GM23338 (cell line): ENCODE measurements around the gene CCR5. TPM values are rescaled to one million over a fixed set of nuclear protein-coding genes. Genes with fewer than 3 reads are reported as not detected.

Experiments
- ATAC-seq: fragments of 200-7000 bp; cut with Tn5 transposase; 3 replicates; pipeline ENCODE4 v1.9.1; 2020
- DNase-seq: peaks from one replicate; pipeline ENCODE4 v3.0.0-alpha.2; 2015; ENCODE audit warnings: low spot score
- H2AFZ ChIP-seq: fragments of 200-600 bp; sonication (generic); 2 replicates; pipeline ENCODE4 v1.8.0; 2016; ENCODE audit warnings: antibody characterized with exemption, mild to moderate bottlenecking, moderate library complexity
- H3F3A ChIP-seq: fragments of 200-600 bp; sonication (generic); replicated peaks from 2 replicates; pipeline ENCODE4 v1.8.0; 2017; ENCODE audit warnings: antibody characterized with exemption, mixed run types, low read depth
- H3K27ac ChIP-seq: fragments of 200-600 bp; sonication (generic); 2 replicates; pipeline ENCODE4 v1.6.1; 2016; ENCODE audit warnings: low read depth
- H3K27me3 ChIP-seq: fragments of 200-600 bp; sonication (generic); 2 replicates; pipeline ENCODE4 v1.8.0; 2016; ENCODE audit warnings: mild to moderate bottlenecking, mixed run types, moderate library complexity; ENCODE audit not compliant: insufficient read depth
- H3K36me3 ChIP-seq: fragments of 200-600 bp; sonication (generic); 2 replicates; pipeline ENCODE4 v1.8.0; 2016; ENCODE audit warnings: mild to moderate bottlenecking; ENCODE audit not compliant: insufficient read depth
- H3K4me1 ChIP-seq: fragments of 200-600 bp; sonication (generic); 2 replicates; pipeline ENCODE4 v1.8.0; 2016; ENCODE audit warnings: mild to moderate bottlenecking, moderate library complexity; ENCODE audit not compliant: insufficient read depth
- H3K4me2 ChIP-seq: fragments of 200-600 bp; sonication (generic); 2 replicates; pipeline ENCODE4 v1.7.1; 2017; ENCODE audit warnings: mixed run types
- H3K4me3 ChIP-seq: fragments of 200-600 bp; sonication (generic); 2 replicates; pipeline ENCODE4 v1.6.1; 2016; ENCODE audit warnings: mixed run types
- H3K79me2 ChIP-seq: fragments of 200-600 bp; sonication (generic); replicated peaks from 2 replicates; pipeline ENCODE4 v1.8.0; 2017; ENCODE audit warnings: mild to moderate bottlenecking; ENCODE audit not compliant: insufficient read depth
- H3K9me2 ChIP-seq: fragments of 200-600 bp; sonication (generic); 2 replicates; pipeline ENCODE4 v1.8.0; 2017; ENCODE audit not compliant: insufficient read depth
- H4K20me1 ChIP-seq: fragments of 200-600 bp; sonication (generic); replicated peaks from 2 replicates; pipeline ENCODE4 v1.8.0; 2017; ENCODE audit warnings: mild to moderate bottlenecking; ENCODE audit not compliant: insufficient read depth
- H3K27ac Mint-ChIP-seq: 2 replicates; pipeline ENCODE4 v1.8.0; 2020; ENCODE audit warnings: inconsistent platforms, mild to moderate bottlenecking, moderate library complexity, mixed read lengths
- H3K27me3 Mint-ChIP-seq: 3 replicates; pipeline ENCODE4 v1.8.0; 2022; ENCODE audit warnings: low read depth, mild to moderate bottlenecking, moderate library complexity, mixed read lengths, inconsistent platforms; ENCODE audit not compliant: insufficient read depth, poor library complexity
- H3K36me3 Mint-ChIP-seq: 3 replicates; pipeline ENCODE4 v1.8.0; 2021; ENCODE audit warnings: low read depth, mild to moderate bottlenecking, inconsistent platforms, moderate library complexity, mixed read lengths
- H3K4me1 Mint-ChIP-seq: 3 replicates; pipeline ENCODE4 v1.8.0; 2020; ENCODE audit warnings: mild to moderate bottlenecking, inconsistent platforms, mixed read lengths
- H3K4me3 Mint-ChIP-seq: 3 replicates; pipeline ENCODE4 v1.8.0; 2021; ENCODE audit warnings: moderate library complexity, mild to moderate bottlenecking, inconsistent platforms, mixed read lengths
- H3K9me3 Mint-ChIP-seq: 3 replicates; pipeline ENCODE4 v1.8.0; 2020; ENCODE audit warnings: moderate library complexity, mild to moderate bottlenecking, inconsistent platforms, mixed read lengths
- CTCF ChIP-seq, 2 experiments: fragments of 200-600 bp in 1 of 2; sonication (generic) in 1 of 2; conservative IDR thresholded peaks; 2 replicates each; pipeline versions ENCODE4 v1.5.1 to v1.6.1; 2016 to 2017; ENCODE audit warnings: antibody characterized with exemption in 2 of 2, low read depth in 2 of 2, mild to moderate bottlenecking in 2 of 2, moderate library complexity in 1 of 2
- ETS1 ChIP-seq: IDR thresholded peaks from 2 replicates; pipeline ENCODE4 v1.6.1; 2016; ENCODE audit warnings: antibody characterized with exemption
- EZH2 ChIP-seq: fragments of 200-600 bp; sonication (generic); IDR thresholded peaks from one replicate; pipeline ENCODE4 v1.8.0; 2017; ENCODE audit warnings: antibody characterized with exemption, mild to moderate bottlenecking, low read depth; ENCODE audit not compliant: unreplicated experiment
- EZH2phosphoT487 ChIP-seq: fragments of 200-600 bp; sonication (generic); IDR thresholded peaks from one replicate; pipeline ENCODE4 v1.8.1; 2018; ENCODE audit warnings: antibody characterized with exemption; ENCODE audit not compliant: unreplicated experiment
- JUNB ChIP-seq: IDR thresholded peaks from one replicate; pipeline ENCODE4 v1.6.1; 2016; ENCODE audit warnings: antibody characterized with exemption; ENCODE audit not compliant: unreplicated experiment
- NANOG ChIP-seq: IDR thresholded peaks from 2 replicates; pipeline ENCODE4 v1.6.1; 2016; ENCODE audit warnings: antibody characterized with exemption, borderline replicate concordance
- POLR2AphosphoS5 ChIP-seq: IDR thresholded peaks from 2 replicates; pipeline ENCODE4 v1.6.1; 2016; ENCODE audit warnings: antibody characterized with exemption, low read depth
- REST ChIP-seq: IDR thresholded peaks from one replicate; pipeline ENCODE4 v1.6.1; 2018; ENCODE audit warnings: antibody characterized with exemption; ENCODE audit not compliant: unreplicated experiment
- STAT1 ChIP-seq: IDR thresholded peaks from one replicate; pipeline ENCODE4 v1.6.1; 2016; ENCODE audit warnings: antibody characterized with exemption; ENCODE audit not compliant: unreplicated experiment
- ZNF114 ChIP-seq: fragments of 250-450 bp; sonication (Bioruptor Pico); IDR thresholded peaks from 2 replicates; pipeline ENCODE4 v1.5.0; 2020; ENCODE audit warnings: mild to moderate bottlenecking, moderate library complexity
- ZNF331 ChIP-seq: fragments of 250-450 bp; sonication (Bioruptor Pico); IDR thresholded peaks from 2 replicates; pipeline ENCODE4 v1.5.0; 2020; ENCODE audit warnings: low read depth, mild to moderate bottlenecking, moderate library complexity
- polyA plus RNA-seq: library from polyadenylated mRNA; unstranded; fragments of >200 nt; fragmentation: Nextera tagmentation; extraction: Ambion mirVana; gene quantifications from 2 replicates; pipeline ENCODE4 v1.2.1, GENCODE V29; 2016
- total RNA-seq: library from RNA; depleted of rRNA; stranded (reverse); fragments of >200 nt; shearing (Covaris generic); gene quantifications from 2 replicates; pipeline ENCODE4 v1.2.3, GENCODE V29; 2014

Gene CCR5
- total and polyA plus RNA-seq, 2 experiments from 2014 or later: not detected

GRCh38 chr3:46416811-46417510 is 46.2 kb downstream of the CCR5 start (continued):
- TF ChIP-seq REST (no peak), EZH2 (no peak)

GRCh38 chr3:46417841-46418611 is 47.3 kb downstream of the CCR5 start:
- ATAC-seq (peak; percentile 82), DNase-seq (peak; percentile 27)
- Histone ChIP-seq H3K9me2 (no peaks in the 10 kb centered on the region), H3K36me3 (no peaks in the 10 kb centered on the region), H3F3A (no peaks in the 10 kb centered on the region), H3K4me3 (no peak overlapping the region), H3K4me2 (no peak overlapping the region), H3K27ac (no peak overlapping the region), H4K20me1 (no peaks in the 10 kb centered on the region), H3K79me2 (no peaks in the 10 kb centered on the region), H3K4me1 (no peaks in the 10 kb centered on the region), H2AFZ (no peak overlapping the region), H3K27me3 (no peaks in the 10 kb centered on the region)
- H3K36me3 Mint-ChIP-seq: no peaks in the 10 kb centered on the region
- H3K9me3 Mint-ChIP-seq: no peaks in the 10 kb centered on the region
- no peaks in the 10 kb centered on the region for H3K27me3 Mint-ChIP-seq
- no peak overlapping the region for H3K27ac Mint-ChIP-seq
- H3K4me1 Mint-ChIP-seq: peaks cover 17% of the 10 kb centered on the region; the same call in 2 of the 3 replicates
- H3K4me3 Mint-ChIP-seq: no peak overlapping the region
- TF ChIP-seq ZNF331 (CRISPR knock-in tag): no peak
- no peak for TF ChIP-seq ETS1
- no peak for TF ChIP-seq JUNB
- no peak for TF ChIP-seq ZNF114
- no peak for TF ChIP-seq NANOG
- TF ChIP-seq POLR2AphosphoS5: no peak
- no peak for TF ChIP-seq STAT1
- TF ChIP-seq EZH2: no peak
- no peak for TF ChIP-seq CTCF (conservative IDR thresholded peaks at IDR 0.05; ENCODE audit: low read depth in 2 of 2)
- no peak for TF ChIP-seq EZH2phosphoT487
